NCI-H128 (cell line): Measurements from ENCODE around the gene CSGALNACT2.

Source experiments
- DNase-seq: peaks from one replicate; lab custom pipeline; 2025; ENCODE audit not compliant: unreplicated experiment; lab: John Stamatoyannopoulos, UW

CSGALNACT2 gene

DNA sequence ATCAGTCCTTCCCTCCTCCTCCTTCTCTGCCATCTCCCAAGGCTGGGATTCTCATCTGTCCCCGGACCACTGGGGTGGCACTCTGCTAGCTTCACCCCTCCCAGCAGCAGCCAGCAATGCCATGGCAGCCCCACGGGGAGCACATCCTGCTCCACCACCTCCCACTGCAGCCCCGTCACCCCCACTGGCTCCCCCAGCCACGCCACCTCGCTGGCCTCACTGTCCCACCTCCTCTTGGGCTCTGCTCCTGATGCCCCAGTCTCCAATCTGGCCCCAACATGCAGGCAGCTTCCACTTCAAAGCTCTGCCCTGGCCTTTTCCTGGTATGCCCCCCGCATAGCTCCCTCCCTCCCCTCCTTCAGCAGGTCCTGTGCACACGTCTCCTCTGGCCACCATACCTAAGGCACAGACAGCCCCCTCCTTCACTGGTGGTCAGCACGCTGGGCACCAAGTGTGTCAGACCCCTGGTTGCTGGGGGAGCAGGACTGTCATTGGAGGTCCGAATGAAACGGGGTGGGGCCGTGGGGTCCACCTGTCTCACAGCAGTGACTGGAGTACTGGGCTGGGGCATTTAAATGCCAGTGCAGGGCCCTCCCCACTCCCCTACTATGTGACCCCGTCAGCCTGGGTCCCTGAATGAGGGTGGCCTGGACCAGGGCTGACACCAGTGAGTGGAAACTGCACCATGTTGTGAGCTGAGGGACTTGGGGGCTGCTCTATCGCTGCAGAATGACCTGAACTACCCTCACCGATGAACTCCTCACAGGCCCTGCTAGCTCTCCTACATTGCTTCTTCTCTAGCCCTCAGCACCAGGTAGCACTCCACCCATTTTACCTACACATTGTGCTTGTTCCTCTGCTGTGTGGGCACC, 89.9 kb downstream of the CSGALNACT2 start:
- no peak for DNase-seq

DNA sequence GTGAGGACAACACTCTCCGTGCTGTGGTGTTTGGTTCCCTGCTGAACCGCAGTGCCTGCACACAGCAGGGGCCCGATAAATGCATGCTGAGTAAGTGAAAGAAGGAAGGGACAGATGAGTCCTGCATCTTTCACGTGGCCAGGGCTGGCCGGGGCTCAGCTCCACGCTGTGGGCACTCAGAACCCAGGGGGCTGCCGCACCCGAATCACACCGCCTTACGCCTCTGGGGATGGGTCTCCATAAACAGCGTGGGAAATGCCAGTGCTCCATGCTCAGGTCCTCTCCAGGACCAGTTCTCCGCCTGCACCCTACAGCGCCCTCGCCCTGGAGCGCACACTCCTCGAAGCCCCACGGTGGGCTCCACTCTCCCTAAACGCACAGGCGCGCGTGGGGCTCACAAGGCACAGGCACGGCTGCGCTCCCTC, 90.5 kb downstream of the CSGALNACT2 start:
- DNase-seq = no peak

GRCh38 chr10:43229208-43230061, 91.2 kb downstream of the CSGALNACT2 start:
- DNase-seq = no peak

DNA sequence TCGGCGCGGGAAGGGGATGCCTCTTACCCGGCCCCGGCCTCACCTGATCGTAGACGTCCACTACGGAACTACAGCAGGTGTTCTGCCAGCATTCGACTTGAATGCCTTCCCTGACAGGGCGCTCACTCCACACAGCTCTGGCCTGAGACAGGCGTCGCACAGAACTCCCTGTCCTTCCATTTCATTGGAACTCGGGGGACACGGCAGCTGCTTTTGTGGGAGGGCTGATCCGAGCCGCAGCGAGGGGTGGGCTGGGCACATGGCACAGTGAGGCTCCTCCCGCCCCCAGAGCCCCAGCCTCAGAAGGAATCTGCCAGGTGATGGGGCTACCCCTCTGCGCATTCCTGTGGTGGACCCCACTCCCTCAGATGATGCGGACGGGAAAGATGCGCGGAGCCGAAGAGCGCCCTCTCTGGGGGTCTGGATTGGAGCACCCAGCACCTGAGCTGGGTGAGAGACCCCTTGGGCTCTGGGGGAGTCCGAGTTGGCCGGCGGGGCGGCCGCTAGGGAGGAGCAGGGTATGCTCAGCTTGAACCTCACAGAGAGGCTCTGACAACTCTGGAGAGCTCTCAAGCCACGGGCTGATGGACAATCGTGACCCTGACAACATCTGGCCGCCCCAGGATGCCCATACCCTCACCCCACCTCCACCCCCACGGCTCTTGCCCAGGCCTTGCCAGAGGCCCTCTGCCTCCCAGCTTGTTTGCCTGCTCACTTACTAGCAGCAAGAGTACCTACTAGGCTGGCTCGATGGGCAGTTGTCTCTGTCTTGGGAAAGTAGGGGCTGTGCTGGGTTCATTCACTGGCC, 92.1 kb downstream of the CSGALNACT2 start:
- DNase-seq = no peak

DNA sequence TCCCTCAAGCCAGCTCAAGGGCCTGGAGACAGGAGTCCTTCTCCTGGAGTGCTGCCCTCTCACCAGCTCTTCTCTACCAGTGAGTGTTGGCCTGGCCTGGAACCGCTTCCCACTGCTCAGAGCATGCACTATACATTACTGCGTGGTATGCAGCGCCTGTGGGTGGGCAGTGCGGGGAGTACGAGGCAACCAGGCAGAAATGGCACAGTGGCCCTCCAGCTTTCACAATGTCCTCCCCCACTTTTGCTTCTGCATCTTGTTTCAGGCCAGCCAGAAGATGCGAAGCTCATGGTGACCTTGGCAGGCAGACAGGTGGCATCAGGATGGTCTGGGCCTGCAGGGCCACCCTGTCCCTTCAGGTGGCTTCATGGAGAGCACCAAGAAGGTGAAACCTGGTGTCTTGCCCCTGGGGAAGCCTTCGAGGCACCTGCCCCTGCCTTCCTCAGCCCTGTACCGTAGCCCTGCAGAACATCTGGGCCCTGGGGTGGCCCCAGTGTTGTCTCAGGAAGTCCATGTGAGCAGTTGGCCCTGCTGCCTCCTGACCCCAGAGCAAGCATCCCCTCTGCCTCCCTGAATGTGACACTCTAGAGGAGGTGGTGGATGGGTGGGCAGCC, 92.8 kb downstream of the CSGALNACT2 start:
- no peak for DNase-seq

DNA sequence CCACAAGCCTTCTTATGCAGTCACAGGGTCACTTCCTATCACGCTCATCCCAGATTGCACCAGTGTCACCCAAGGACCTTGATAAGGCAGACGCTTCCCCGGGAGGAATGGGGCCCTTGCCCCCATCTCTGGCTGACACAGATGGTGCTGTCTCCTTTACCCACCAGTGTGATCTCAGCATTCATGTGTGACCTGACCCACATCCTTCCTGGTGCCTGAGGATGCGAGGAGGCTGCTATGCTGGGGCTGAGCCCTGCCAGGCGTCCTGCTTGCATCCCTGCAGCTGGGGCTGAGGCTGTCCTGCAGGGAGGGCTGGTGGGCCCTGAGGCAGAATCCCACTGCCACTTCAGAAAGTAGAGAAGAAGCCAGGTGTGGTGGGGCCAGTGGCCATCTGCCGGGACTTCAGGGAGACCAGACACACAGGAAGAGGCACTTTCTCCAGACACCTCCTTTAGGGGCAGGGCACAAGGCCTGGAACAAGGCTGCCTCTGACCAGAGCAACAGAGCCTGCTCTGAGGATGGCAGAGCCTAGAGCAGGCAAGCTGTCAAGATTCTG, 93.4 kb downstream of the CSGALNACT2 start:
- no peak for DNase-seq

GRCh38 chr10:43233601-43234430, 95.6 kb downstream of the CSGALNACT2 start:
- DNase-seq = no peak

DNA sequence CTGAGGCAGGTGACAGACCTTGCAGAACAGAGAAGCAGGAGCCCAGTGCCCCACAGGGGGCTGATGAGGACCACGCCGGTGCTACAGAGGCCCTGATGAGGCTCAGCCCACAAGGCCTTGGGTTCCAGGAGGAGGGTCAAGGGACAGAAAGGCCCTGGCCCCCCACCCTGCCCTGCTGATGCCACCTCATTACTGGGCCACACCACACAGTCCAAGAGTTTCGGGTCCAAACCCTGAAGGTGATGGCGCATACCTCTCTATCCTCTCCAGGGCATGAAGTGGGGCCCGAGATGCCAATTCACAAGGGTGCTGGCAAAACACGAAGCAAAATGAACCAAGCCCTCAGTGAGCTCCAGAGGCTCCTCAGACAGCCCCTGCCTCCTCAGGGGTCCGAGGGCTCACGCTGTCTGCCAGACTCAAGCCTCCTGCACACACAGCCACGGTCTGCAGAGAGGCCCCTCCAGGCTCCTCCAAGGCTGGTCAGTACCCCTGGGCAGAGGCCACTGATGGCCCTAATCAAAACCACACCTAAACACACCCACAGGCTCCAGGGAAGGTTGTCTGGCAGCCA, 96.3 kb downstream of the CSGALNACT2 start:
- no peak for DNase-seq
